Measurements from ENCODE around the gene SAXO1. TPM values are rescaled to one million over a fixed set of nuclear protein-coding genes. Genes with fewer than 3 reads are reported as not detected.

The SAXO1 gene
- total RNA-seq, 1 donor from 2014 or later = 0.03 TPM

GRCh38 chr9:18905028-18905882 lies 127.8 kb downstream of the SAXO1 start:
- intact Hi-C loops (cut with micrococcal nuclease) = no loop called here
- H3K9me3 ChIP-seq (replicated peaks) = peaks cover 35% of the 10 kb centered on the region
- no peak for TF ChIP-seq CTCF (IDR thresholded peaks at IDR 0.05; ENCODE audit: borderline replicate concordance)
- no peaks in the 10 kb centered on the region for H3K36me3 ChIP-seq
- no peaks in the 10 kb centered on the region for H3K4me1 ChIP-seq
- peaks cover 10% of the 10 kb centered on the region for H3K27me3 ChIP-seq (ENCODE audit: low read depth)
- no peak for DNase-seq
- no peak overlapping the region for H3K27ac ChIP-seq (replicated peaks)
- H3K4me3 ChIP-seq = no peak overlapping the region

- intact Hi-C loops (cut with micrococcal nuclease) = no loop called here
- peaks cover 10% of the 10 kb centered on the region for H3K27me3 ChIP-seq (ENCODE audit: low read depth)
- no peak overlapping the region for H3K4me3 ChIP-seq
- H3K27ac ChIP-seq (replicated peaks) = no peak overlapping the region
- no peaks in the 10 kb centered on the region for H3K36me3 ChIP-seq
- no peaks in the 10 kb centered on the region for H3K4me1 ChIP-seq
- peaks cover 46% of the 10 kb centered on the region for H3K9me3 ChIP-seq (replicated peaks)
- DNase-seq = no peak
- no peak for TF ChIP-seq CTCF (IDR thresholded peaks at IDR 0.05; ENCODE audit: borderline replicate concordance)
These were observed 129.6 kb downstream of the SAXO1 start for GRCh38 chr9:18903450-18903849.

GRCh38 chr9:18896531-18897179 lies 136.4 kb downstream of the SAXO1 start:
- Histone ChIP-seq H3K36me3 (no peaks in the 10 kb centered on the region), H3K27me3 (ENCODE audit: low read depth) (no peaks in the 10 kb centered on the region), H3K9me3 (replicated peaks) (peaks cover 61% of the 10 kb centered on the region), H3K27ac (replicated peaks) (no peak overlapping the region), H3K4me1 (no peaks in the 10 kb centered on the region), H3K4me3 (no peak overlapping the region)
- intact Hi-C loops (cut with micrococcal nuclease) = no loop called here
- no peak for DNase-seq
- no peak for TF ChIP-seq CTCF (IDR thresholded peaks at IDR 0.05; ENCODE audit: borderline replicate concordance)

GRCh38 chr9:18896004-18896403 lies 137.0 kb downstream of the SAXO1 start:
- intact Hi-C loops (cut with micrococcal nuclease) = no loop called here
- no peaks in the 10 kb centered on the region for H3K36me3 ChIP-seq
- H3K4me1 ChIP-seq = no peaks in the 10 kb centered on the region
- no peak for TF ChIP-seq CTCF (IDR thresholded peaks at IDR 0.05; ENCODE audit: borderline replicate concordance)
- no peaks in the 10 kb centered on the region for H3K27me3 ChIP-seq (ENCODE audit: low read depth)
- no peak overlapping the region for H3K4me3 ChIP-seq
- H3K27ac ChIP-seq (replicated peaks) = no peak overlapping the region
- peaks cover 54% of the 10 kb centered on the region for H3K9me3 ChIP-seq (replicated peaks)
- DNase-seq = no peak

GRCh38 chr9:18893491-18893890 lies 139.5 kb downstream of the SAXO1 start:
- Histone ChIP-seq H3K4me3 (no peak overlapping the region), H3K9me3 (replicated peaks) (peaks cover 35% of the 10 kb centered on the region), H3K27me3 (ENCODE audit: low read depth) (no peaks in the 10 kb centered on the region), H3K4me1 (no peaks in the 10 kb centered on the region), H3K27ac (replicated peaks) (no peak overlapping the region), H3K36me3 (no peaks in the 10 kb centered on the region)
- no peak for TF ChIP-seq CTCF (IDR thresholded peaks at IDR 0.05; ENCODE audit: borderline replicate concordance)
- intact Hi-C loops (cut with micrococcal nuclease) = no loop called here
- no peak for DNase-seq
